Measurements from ENCODE around the gene MEGF6. TPM values are rescaled to one million over a fixed set of nuclear protein-coding genes. Genes with fewer than 3 reads are reported as not detected.

MEGF6 gene
- total RNA-seq, 1 donor from 2014 or later, result 33.3 TPM

- no peak overlapping the region for H3K4me3 ChIP-seq (ENCODE audit: low read depth, low read length)
- DNase-seq (ENCODE audit: low read depth), result no peak
- TF ChIP-seq, protein P1, sequence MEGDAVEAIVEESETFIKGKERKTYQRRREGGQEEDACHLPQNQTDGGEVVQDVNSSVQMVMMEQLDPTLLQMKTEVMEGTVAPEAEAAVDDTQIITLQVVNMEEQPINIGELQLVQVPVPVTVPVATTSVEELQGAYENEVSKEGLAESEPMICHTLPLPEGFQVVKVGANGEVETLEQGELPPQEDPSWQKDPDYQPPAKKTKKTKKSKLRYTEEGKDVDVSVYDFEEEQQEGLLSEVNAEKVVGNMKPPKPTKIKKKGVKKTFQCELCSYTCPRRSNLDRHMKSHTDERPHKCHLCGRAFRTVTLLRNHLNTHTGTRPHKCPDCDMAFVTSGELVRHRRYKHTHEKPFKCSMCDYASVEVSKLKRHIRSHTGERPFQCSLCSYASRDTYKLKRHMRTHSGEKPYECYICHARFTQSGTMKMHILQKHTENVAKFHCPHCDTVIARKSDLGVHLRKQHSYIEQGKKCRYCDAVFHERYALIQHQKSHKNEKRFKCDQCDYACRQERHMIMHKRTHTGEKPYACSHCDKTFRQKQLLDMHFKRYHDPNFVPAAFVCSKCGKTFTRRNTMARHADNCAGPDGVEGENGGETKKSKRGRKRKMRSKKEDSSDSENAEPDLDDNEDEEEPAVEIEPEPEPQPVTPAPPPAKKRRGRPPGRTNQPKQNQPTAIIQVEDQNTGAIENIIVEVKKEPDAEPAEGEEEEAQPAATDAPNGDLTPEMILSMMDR (conservative IDR thresholded peaks at IDR 0.05; ENCODE audit: low read depth, low read length), result no peak
Measured at GRCh38 chr1:3444736-3445135, 166.6 kb downstream of the MEGF6 start.

GRCh38 chr1:3444298-3444697, 167.0 kb downstream of the MEGF6 start:
- TF ChIP-seq, protein P1 (conservative IDR thresholded peaks at IDR 0.05; ENCODE audit: low read depth, low read length), result no peak

DNA sequence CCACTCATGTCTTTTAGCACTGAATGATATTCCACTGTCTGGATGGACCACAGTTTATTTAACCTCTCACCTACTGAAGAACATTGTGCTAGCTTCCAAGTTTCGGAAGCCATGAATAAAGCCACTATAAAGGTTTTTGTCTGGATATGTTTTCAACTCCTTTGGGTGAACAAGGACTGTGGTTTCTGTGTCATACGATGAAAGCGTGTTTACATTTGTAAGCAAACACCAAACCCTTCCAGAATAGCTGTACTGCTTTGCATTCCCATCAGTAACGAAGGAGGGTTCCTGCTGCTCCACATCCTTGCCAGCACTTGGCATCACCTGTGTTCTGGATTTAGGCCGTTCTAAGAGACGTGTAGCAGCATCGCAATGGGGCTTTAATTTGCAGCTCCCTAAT, 167.5 kb downstream of the MEGF6 start:
- TF ChIP-seq, protein P1 (conservative IDR thresholded peaks at IDR 0.05; ENCODE audit: low read depth, low read length), result no peak
- no peak for DNase-seq (ENCODE audit: low read depth)
- H3K4me3 ChIP-seq (ENCODE audit: low read depth, low read length), result no peak overlapping the region

More at GRCh38 chr1:3444298-3444697, 167.0 kb downstream of the MEGF6 start:
- DNase-seq (ENCODE audit: low read depth), result no peak
- H3K4me3 ChIP-seq (ENCODE audit: low read depth, low read length), result no peak overlapping the region

- TF ChIP-seq, protein P1 (conservative IDR thresholded peaks at IDR 0.05; ENCODE audit: low read depth, low read length), result no peak
- H3K4me3 ChIP-seq (ENCODE audit: low read depth, low read length), result no peak overlapping the region
- DNase-seq (ENCODE audit: low read depth), result no peak
Measured at GRCh38 chr1:3442901-3443300, 168.4 kb downstream of the MEGF6 start.

- H3K4me3 ChIP-seq (ENCODE audit: low read depth, low read length), result no peak overlapping the region
- DNase-seq (ENCODE audit: low read depth), result no peak
- TF ChIP-seq, protein P1 (conservative IDR thresholded peaks at IDR 0.05; ENCODE audit: low read depth, low read length), result no peak
Measured at GRCh38 chr1:3442331-3442730, 169.0 kb downstream of the MEGF6 start.

DNA sequence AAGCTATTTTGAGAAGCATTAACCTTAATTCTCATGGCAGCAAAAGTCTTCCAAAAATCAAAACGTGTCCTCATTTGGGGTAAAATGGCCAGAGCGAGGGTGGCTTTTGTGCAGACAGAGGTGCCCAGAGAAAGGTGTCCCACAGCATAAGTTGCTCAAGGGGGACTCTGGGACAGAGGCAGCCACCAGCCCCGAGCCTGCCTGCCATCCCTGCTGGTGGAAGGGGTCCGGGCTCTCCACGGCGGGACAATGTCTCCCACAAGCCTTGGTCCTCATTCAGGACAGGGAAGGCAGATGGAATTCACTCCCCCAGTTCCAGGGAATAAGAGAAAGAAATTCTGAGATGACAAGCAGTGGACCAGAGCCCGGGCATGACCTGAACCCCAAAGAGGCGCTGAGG, 169.4 kb downstream of the MEGF6 start:
- no peak overlapping the region for H3K4me3 ChIP-seq (ENCODE audit: low read depth, low read length)
- TF ChIP-seq, protein P1 (conservative IDR thresholded peaks at IDR 0.05; ENCODE audit: low read depth, low read length), result no peak
- no peak for DNase-seq (ENCODE audit: low read depth)

GRCh38 chr1:3441410-3441847, 169.9 kb downstream of the MEGF6 start:
- H3K4me3 ChIP-seq (ENCODE audit: low read depth, low read length), result no peak overlapping the region
- TF ChIP-seq, protein P1 (conservative IDR thresholded peaks at IDR 0.05; ENCODE audit: low read depth, low read length), result no peak
- DNase-seq (ENCODE audit: low read depth), result no peak

Data from epithelial cell of proximal tubule (primary cell).